Measurements from ENCODE around the gene PIM2. TPM values are rescaled to one million over a fixed set of nuclear protein-coding genes. Genes with fewer than 3 reads are reported as not detected.

The PIM2 gene
- total RNA-seq, 1 experiment from 2014 or later, result 4.4 TPM

DNA sequence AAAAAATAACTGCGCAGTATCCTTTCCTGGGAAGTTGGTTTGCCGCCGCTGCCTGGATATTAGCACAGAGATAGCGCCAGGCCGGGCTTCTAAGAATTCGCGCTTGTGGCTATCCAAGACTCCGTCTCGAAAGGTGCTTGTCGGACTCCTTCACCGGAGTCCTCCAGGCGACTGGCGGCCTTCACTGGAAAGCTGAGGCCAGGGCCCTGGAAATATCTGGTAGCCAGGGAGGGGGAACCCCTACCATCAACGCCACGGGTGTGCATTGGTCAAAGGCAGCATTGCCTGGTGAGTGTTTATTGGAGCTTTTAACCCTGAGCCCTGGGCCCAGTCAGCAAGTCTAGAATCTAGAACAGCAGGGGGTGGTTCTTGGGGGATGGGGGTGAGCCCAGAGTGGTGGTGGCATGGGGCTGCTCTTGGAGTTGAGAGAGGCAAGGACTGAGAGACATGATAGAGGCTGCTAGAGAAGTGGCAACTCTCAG, 577 bp upstream of the PIM2 start:
- Histone ChIP-seq H3K27me3 (ENCODE audit: insufficient read depth, low read depth) (no peaks in the 10 kb centered on the region), H3K4me2 (peak overlapping the region; percentile 77), H3K9me3 (ENCODE audit: insufficient read depth, low read depth) (no peaks in the 10 kb centered on the region), H3K4me1 (replicated peaks; ENCODE audit: insufficient read depth) (no peaks in the 10 kb centered on the region), H2AFZ (no peak overlapping the region), H3K36me3 (ENCODE audit: low read depth) (no peaks in the 10 kb centered on the region), H4K20me1 (ENCODE audit: insufficient read depth) (no peaks in the 10 kb centered on the region), H3K79me2 (ENCODE audit: low read depth) (no peaks in the 10 kb centered on the region), H3F3A (ENCODE audit: insufficient read depth, low read depth) (no peaks in the 10 kb centered on the region), H3K4me3 (peak overlapping the region; percentile 44; the same call in 1 of the 2 replicates), H3K9me2 (ENCODE audit: insufficient read depth) (no peaks in the 10 kb centered on the region), H3K27ac (no peak overlapping the region)
- BruUV-seq (replicated peaks), result no TSS peak
- TF ChIP-seq, protein P1, sequence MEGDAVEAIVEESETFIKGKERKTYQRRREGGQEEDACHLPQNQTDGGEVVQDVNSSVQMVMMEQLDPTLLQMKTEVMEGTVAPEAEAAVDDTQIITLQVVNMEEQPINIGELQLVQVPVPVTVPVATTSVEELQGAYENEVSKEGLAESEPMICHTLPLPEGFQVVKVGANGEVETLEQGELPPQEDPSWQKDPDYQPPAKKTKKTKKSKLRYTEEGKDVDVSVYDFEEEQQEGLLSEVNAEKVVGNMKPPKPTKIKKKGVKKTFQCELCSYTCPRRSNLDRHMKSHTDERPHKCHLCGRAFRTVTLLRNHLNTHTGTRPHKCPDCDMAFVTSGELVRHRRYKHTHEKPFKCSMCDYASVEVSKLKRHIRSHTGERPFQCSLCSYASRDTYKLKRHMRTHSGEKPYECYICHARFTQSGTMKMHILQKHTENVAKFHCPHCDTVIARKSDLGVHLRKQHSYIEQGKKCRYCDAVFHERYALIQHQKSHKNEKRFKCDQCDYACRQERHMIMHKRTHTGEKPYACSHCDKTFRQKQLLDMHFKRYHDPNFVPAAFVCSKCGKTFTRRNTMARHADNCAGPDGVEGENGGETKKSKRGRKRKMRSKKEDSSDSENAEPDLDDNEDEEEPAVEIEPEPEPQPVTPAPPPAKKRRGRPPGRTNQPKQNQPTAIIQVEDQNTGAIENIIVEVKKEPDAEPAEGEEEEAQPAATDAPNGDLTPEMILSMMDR (conservative IDR thresholded peaks at IDR 0.05), result no peak
- no peak for TF ChIP-seq EZH2 (IDR thresholded peaks at IDR 0.05; ENCODE audit: low read depth)
- POLR2A ChIA-PET (ENCODE audit: unreplicated experiment), result interaction anchor here (0.6 kb wide), 1 partner anchor 35 kb away, joined by 3 read pairs; no protein-coding TSS in a partner anchor
- no peak for DNase-seq
- CTCF ChIA-PET, result no interaction called here
- intact Hi-C loops (cut with micrococcal nuclease; ENCODE audit: unreplicated experiment), result loop anchor here (5.0 kb wide), 1 partner anchor 138 kb away; the partner anchor contains the start of gene CCDC120

DNA sequence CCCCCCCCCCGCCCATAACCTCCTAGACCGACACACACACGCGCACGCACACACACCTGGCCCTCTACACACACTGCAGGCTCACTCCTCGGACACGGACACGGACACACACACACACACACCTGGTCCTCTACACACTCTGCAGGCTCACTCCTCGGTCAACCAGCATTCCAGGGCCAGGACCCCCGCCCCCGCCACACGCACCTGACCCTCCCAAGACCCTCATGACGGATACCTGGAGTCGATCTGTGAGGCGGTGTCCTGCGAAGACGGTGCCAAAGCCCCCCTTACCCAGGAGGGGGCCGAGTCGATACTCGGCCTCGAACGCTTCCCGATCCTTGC, 552 bp downstream of the PIM2 start:
- Histone ChIP-seq H3K9me2 (ENCODE audit: insufficient read depth) (no peaks in the 10 kb centered on the region), H3K27ac (no peak overlapping the region), H3F3A (ENCODE audit: insufficient read depth, low read depth) (no peaks in the 10 kb centered on the region), H3K36me3 (ENCODE audit: low read depth) (no peaks in the 10 kb centered on the region), H3K4me3 (peak overlapping the region; percentile 58; the same call in 1 of the 2 replicates), H3K4me2 (peak overlapping the region; percentile 66), H2AFZ (0 out of 2 replicates have a peak overlapping the region, but pooled peaks have one; percentile 52), H3K79me2 (ENCODE audit: low read depth) (no peaks in the 10 kb centered on the region), H4K20me1 (ENCODE audit: insufficient read depth) (no peaks in the 10 kb centered on the region), H3K4me1 (replicated peaks; ENCODE audit: insufficient read depth) (no peaks in the 10 kb centered on the region), H3K27me3 (ENCODE audit: insufficient read depth, low read depth) (no peaks in the 10 kb centered on the region), H3K9me3 (ENCODE audit: insufficient read depth, low read depth) (no peaks in the 10 kb centered on the region)
- TF ChIP-seq, protein P1 (conservative IDR thresholded peaks at IDR 0.05), result no peak
- TF ChIP-seq EZH2 (IDR thresholded peaks at IDR 0.05; ENCODE audit: low read depth), result no peak
- BruUV-seq (replicated peaks), result no TSS peak
- ChIA-PET POLR2A (ENCODE audit: unreplicated experiment) (no interaction called here), CTCF (no interaction called here)
- intact Hi-C loops (cut with micrococcal nuclease; ENCODE audit: unreplicated experiment), result loop anchor here (5.0 kb wide), 1 partner anchor 139 kb away; the partner anchor contains the start of gene CCDC120
- no peak for DNase-seq

DNA sequence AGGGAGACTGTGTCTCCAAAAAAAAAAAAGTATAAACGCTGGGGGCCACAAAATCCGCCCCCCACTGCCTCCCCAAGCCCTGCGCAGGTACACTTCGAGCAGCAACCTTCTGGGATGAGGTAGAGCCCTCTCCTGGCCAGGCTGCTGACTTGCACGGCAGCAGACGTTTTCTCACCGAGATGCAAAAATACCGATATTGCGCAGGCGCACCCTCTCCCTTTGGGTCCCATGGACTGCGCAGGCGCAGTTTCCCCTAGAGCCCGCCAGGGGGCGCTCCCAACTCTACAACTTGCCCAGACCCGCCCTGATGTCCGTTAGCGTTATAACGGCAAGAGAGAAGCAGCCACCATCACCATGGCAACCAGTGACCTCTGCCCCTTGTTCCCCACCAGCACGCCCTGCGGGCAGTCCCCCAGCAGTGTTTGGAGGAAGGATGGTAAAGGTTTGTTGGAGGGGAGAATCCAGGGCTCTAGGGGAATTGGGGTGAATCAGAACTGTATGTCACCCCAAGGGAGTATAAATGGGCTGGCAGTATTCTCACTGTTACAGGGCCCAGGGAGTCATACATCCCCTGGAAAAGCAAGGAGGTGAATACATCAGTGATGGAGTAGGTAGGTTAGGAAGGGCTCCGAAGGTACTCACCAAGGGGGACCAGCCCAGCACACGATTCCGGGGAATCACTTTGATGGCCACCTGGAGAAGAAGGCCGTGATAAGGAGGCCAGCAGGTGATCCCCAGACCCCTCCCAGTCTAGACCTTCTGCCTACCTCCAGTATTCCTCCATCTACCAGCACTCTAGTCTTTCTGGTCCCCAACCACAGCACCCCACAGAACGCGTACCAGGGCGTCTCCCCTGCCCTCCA, 1.5 kb downstream of the PIM2 start:
- intact Hi-C loops (cut with micrococcal nuclease; ENCODE audit: unreplicated experiment), result loop anchor here (1.0 to 5.0 kb wide), 2 partner anchors 140 to 155 kb away; partner anchors contain the start of gene CCDC120
- Histone ChIP-seq H3K4me2 (peak overlapping the region; percentile 38; the same call in 1 of the 2 replicates), H4K20me1 (ENCODE audit: insufficient read depth) (no peaks in the 10 kb centered on the region), H3K79me2 (ENCODE audit: low read depth) (no peaks in the 10 kb centered on the region), H3K9me3 (ENCODE audit: insufficient read depth, low read depth) (no peaks in the 10 kb centered on the region), H3K27ac (no peak overlapping the region), H3F3A (ENCODE audit: insufficient read depth, low read depth) (no peaks in the 10 kb centered on the region), H3K4me3 (no peak overlapping the region), H3K9me2 (ENCODE audit: insufficient read depth) (no peaks in the 10 kb centered on the region), H3K27me3 (ENCODE audit: insufficient read depth, low read depth) (no peaks in the 10 kb centered on the region), H3K36me3 (ENCODE audit: low read depth) (no peaks in the 10 kb centered on the region), H3K4me1 (replicated peaks; ENCODE audit: insufficient read depth) (no peaks in the 10 kb centered on the region), H2AFZ (no peak overlapping the region)
- BruUV-seq (replicated peaks), result no TSS peak
- POLR2A ChIA-PET (ENCODE audit: unreplicated experiment), result no interaction called here
- CTCF ChIA-PET, result no interaction called here
- DNase-seq, result peak; percentile 70 to 75
- TF ChIP-seq EZH2 (IDR thresholded peaks at IDR 0.05; ENCODE audit: low read depth), result no peak
- TF ChIP-seq, protein P1 (conservative IDR thresholded peaks at IDR 0.05), result peak; percentile 80
